Endothelial cell of umbilical vein (primary cell): ENCODE measurements around the gene SERPINF2.

Experiments used
- EZH2 ChIP-seq: IDR thresholded peaks from 2 replicates; pipeline ENCODE4 v1.6.1; 2012; ENCODE audit warnings: borderline replicate concordance, low read depth, mild to moderate bottlenecking, moderate library complexity, low read length, inconsistent platforms; ENCODE audit not compliant: severe bottlenecking
- FOS ChIP-seq: IDR thresholded peaks from 2 replicates; pipeline ENCODE4 v1.6.1; 2011; ENCODE audit warnings: mild to moderate bottlenecking, low read length, moderate library complexity, borderline replicate concordance; ENCODE audit not compliant: insufficient read depth
- GATA2 ChIP-seq: IDR thresholded peaks from 2 replicates; pipeline ENCODE4 v1.7.0; 2011; ENCODE audit warnings: low read depth, mild to moderate bottlenecking, moderate library complexity, mixed read lengths, low read length; ENCODE audit not compliant: insufficient read length, insufficient read depth
- POLR2A ChIP-seq: IDR thresholded peaks from 2 replicates; pipeline ENCODE4 v1.6.1; 2012; ENCODE audit warnings: low read depth, mild to moderate bottlenecking, control low read depth, low read length
- TF ChIP-seq, protein P1 (sequence below), 2 donors: IDR thresholded peaks; 1 replicate in 1 of 2; 2 replicates in 1 of 2; pipeline ENCODE4 v1.5.1; 2011; ENCODE audit warnings: low read length in 2 of 2, mild to moderate bottlenecking in 2 of 2, moderate library complexity in 2 of 2, control low read depth in 1 of 2, inconsistent platforms in 1 of 2, low read depth in 1 of 2; ENCODE audit not compliant: insufficient read depth in 1 of 2; ENCODE audit errors: extremely low read depth in 1 of 2

DNA sequence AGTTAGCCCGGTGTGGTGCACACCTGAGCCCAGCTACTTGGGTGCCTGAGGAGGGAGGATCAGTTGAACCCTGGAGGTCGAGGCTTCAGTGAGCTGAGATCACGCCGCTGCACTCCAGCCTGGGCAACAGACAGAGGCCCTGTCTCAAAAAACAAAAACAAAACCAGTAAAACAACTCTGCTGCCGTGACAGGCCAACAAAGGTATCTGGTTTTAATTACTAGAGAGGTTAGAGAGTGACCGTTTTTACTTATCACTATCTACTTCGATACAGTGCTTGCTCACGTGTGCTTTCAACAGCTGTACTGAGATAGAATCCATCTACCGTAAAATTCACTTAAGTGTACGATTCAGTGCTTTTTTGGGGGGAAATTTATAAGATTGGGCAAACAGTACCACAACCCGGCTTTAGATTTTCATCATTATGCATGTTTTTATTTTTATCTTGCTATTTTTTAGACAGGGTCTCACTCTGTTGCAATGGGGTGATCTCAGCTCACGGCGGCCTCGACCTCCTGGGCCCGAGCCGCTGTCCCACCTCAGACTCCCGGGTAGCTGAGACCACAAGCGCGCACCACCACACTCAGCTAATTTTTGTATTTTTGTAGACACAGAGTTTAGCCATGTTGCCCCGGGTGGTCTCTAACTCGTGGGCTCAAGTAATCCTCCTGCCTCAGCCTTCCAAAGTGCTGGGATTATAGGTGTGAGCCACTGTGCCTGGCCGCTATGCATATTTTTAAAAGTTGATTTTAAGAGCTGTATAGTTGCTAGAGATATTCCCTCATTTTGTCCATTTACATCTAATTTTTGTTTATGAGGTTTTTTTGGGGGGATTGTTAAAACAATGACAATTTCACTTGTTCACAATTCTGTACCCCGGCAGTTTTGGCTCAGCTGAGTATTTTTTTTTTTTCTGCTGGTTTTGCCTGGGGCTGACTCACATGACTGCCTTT lies 50.1 kb downstream of the SERPINF2 start:
- no peak for TF ChIP-seq EZH2
- TF ChIP-seq, protein P1, sequence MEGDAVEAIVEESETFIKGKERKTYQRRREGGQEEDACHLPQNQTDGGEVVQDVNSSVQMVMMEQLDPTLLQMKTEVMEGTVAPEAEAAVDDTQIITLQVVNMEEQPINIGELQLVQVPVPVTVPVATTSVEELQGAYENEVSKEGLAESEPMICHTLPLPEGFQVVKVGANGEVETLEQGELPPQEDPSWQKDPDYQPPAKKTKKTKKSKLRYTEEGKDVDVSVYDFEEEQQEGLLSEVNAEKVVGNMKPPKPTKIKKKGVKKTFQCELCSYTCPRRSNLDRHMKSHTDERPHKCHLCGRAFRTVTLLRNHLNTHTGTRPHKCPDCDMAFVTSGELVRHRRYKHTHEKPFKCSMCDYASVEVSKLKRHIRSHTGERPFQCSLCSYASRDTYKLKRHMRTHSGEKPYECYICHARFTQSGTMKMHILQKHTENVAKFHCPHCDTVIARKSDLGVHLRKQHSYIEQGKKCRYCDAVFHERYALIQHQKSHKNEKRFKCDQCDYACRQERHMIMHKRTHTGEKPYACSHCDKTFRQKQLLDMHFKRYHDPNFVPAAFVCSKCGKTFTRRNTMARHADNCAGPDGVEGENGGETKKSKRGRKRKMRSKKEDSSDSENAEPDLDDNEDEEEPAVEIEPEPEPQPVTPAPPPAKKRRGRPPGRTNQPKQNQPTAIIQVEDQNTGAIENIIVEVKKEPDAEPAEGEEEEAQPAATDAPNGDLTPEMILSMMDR (IDR thresholded peaks at IDR 0.05; ENCODE audit: extremely low read depth in 1 of 2, insufficient read depth in 1 of 2, low read depth in 1 of 2, low read length in 2 of 2), result no peak
- TF ChIP-seq FOS, result no peak
- no peak for TF ChIP-seq GATA2
- TF ChIP-seq POLR2A, result no peak
